Colon (tissue), 2 donors: ENCODE data around the gene CLDND2.

ENCODE experiments used
- FAIRE-seq: peaks from 2 replicates; lab custom pipeline; 2012; peaks lifted over from hg19 to GRCh38; lab: Jason Lieb, UNC
- donor health status: control.
- donor health status: control.

The CLDND2 gene

GRCh38 chr19:51330366-51330765, 38.4 kb downstream of the CLDND2 start:
- FAIRE-seq: no peak

DNA sequence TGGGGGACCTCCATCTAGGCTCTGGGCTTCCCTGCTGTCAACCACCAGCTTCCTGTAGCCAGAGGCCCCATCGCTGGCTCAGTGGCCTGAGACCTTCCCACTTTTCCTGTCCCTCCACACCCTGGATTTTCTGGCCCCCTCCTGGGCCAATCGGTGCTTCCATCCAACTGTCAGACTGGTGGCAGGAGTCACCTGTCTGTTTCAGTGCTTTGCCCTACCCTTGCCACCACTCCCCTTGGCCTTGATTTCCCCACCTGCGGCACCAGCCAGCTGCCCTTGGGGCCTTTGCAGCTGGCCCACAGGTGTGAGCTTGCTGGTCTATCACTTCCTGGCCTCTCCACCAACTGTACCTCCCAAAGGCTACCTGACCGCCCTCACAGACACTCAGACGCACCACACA, 39.4 kb downstream of the CLDND2 start:
- FAIRE-seq: no peak

GRCh38 chr19:51327066-51328001, 41.5 kb downstream of the CLDND2 start:
- no peak for FAIRE-seq

- FAIRE-seq: no peak
These were observed 42.4 kb downstream of the CLDND2 start for GRCh38 chr19:51326216-51327065.

DNA sequence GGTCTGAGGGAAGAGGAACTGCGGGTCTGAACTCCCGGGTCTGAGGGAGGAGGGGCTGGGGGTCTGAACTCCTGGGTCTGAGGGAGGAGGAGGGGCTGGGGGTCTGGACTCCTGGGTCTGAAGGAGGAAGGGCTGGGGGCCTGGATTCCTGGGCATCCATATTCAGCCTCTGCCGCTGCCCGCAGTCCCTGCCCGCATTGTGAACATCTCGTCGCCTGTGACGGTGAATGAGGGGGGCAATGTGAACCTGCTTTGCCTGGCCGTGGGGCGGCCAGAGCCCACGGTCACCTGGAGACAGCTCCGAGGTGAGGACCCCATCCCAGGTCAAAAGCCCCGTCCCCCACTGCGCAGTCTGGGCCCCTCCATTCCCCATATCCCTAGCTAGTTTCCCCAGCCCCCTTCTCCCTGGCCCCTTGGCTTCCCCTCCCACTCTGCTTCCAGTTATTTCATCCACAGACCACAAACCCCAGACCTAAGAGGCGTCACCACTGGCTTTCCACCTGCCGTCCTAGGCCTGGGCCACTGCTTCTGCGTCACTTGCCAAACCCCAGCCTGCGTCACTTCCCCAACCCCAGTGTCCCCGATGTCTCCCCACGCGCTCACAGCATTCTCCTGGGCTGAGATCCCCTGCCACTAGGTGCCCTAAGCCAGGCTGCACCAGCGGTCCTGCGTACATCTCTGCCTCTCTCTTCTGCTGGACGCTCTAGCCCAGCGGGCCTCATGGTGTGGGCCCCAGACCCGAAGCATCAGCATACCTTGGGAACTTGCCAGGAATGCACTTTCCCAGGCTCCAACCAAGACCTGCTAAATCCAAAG, 43.4 kb downstream of the CLDND2 start:
- FAIRE-seq: no peak

- no peak for FAIRE-seq
These were observed 44.7 kb downstream of the CLDND2 start for GRCh38 chr19:51324167-51324481.

- FAIRE-seq: no peak
These were observed 45.2 kb downstream of the CLDND2 start for GRCh38 chr19:51323481-51324166.

GRCh38 chr19:51321799-51322198, 47.0 kb downstream of the CLDND2 start:
- FAIRE-seq: no peak

DNA sequence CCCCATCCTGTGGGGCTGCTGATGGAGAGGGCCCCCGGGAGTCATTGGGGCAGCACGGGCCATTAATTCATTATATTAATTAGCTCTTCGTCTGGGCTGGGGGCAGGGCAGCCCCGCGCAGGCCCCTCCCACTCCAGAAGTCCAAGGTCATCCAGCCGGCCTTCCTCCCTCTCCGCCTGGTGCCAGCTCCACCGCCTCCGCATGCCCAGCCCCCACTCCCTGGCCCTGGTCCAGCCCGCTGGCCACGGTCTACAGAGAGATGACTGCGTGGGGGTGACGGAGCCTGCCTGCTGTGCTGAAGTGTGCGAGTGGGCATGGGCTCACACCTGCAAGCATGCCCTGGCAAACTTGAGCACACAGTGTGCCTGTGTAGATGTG, 48.5 kb downstream of the CLDND2 start:
- no peak for FAIRE-seq

DNA sequence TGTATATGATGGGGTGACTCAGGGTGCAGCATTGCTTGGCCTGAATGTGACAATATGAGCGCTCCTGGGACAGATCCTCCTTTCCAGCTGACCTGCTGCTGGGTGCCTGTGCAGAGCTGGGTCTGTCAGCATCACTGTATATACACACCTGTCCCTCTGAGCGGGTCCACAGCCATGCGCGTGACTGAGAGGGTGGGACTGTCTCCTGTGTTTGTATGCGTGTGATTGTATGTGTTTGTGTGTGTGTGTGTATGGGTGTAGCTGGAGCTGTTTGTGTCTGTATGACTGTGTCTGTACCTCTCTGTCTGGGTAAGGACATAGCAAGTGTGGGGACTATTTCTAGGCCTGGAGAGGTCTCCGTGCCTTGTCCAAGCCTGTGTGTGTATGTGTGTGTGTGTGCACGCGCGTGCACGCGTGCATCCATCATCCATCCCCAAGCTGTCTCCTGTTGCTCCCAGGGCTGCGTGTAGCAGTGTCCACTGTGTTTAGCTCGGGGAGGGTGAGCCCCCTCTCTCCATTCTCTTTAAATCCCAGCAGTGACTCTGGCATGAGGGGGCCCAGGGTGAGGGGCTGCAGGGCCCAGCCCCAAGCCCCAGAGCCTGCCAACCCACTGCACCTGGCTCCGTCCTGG, 49.0 kb downstream of the CLDND2 start:
- FAIRE-seq: no peak

DNA sequence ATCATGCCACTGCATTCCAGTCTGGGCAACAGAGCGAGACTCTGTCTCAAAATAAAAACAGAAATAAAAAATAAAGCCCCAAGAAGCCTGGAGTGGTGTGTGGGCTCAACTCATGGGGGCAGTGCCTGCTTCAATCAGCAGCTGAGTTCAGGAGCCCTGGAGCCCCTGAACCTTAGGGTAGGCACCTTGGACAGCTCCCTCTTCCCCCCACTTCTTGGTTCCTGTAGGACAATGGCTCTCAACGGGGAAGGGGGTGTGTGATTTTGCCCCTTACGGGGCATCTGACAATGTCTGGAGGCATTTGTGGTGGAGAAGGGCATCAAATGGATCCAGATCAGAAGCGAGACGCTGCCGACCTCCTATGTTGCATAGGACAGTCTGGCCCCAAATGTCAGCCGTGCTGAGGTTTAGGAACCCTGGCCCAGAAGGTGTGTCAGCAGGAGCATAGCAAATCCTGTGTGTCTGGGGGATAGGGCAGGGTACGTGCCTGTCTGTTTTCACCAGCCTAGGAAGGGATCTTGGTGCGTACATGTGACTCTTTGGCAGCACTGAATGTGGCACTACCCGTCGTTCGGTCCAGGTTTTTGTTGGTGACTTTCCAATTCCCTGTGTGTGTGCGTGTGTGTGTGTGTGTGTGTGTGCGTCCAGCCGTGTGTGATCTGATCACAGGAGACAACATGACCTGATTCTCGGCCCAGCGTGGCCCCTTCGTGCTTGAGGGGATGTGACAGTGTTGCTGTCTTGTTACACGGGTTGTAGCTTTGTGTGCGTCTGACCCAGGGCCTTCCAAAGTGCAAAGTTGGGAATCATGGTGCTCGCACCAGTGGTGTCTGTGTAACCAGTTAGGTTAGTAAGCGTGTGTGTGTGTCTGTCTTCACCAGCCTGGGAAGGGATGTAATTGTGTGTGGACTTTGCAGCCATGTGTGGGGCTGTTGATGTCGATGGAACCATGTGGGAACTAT, 49.8 kb downstream of the CLDND2 start:
- no peak for FAIRE-seq

DNA sequence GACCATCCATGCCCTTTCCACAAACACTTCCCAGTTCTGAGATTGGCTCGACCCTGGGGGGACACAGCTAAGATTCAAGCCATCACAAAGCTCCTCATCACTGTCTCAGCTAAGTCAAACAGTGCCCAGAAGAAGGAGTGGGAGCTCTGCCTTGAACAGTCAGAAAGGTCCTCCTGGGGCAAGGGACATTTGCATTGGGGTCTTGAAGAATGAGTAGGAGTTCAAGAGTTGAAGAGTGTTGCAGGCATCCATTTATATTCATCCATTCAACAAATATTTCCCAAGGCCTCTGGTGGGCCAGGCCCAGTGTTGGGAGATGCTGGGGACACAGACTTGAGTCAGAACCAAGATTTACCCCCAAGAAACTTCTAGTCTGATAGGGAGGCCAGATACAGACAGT, 50.8 kb downstream of the CLDND2 start:
- no peak for FAIRE-seq

GRCh38 chr19:51317376-51317775, 51.4 kb downstream of the CLDND2 start:
- no peak for FAIRE-seq
